Fibroblast of gingiva (primary cell): ENCODE data around the gene CRYBB1.

Experiments used
- DNase-seq: peaks from one replicate; pipeline ENCODE4 v3.0.0-alpha.2; 2011; ENCODE audit warnings: low read depth

CRYBB1 gene

DNA sequence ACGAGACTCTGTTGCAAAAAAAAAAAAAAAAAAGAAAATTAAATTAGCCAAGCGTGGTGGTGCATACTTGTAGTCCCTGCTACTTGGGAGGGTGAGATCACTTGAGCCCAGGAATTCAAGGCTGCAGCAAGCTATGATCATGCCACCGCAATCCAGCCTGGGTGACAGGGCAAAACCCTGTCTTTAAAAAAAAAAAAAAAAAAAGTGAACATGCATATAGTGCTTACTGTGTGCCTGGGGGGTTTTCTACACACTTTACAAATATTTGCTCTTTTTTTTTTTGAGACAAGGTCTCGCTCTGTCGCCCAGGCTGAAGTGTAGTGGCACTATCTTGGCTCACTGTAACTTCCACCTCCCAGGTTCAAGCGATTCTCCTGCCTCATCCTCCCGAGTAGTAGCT, 40.7 kb downstream of the CRYBB1 start:
- DNase-seq, result no peak

GRCh38 chr22:26576026-26576680, 41.7 kb downstream of the CRYBB1 start:
- DNase-seq, result no peak

DNA sequence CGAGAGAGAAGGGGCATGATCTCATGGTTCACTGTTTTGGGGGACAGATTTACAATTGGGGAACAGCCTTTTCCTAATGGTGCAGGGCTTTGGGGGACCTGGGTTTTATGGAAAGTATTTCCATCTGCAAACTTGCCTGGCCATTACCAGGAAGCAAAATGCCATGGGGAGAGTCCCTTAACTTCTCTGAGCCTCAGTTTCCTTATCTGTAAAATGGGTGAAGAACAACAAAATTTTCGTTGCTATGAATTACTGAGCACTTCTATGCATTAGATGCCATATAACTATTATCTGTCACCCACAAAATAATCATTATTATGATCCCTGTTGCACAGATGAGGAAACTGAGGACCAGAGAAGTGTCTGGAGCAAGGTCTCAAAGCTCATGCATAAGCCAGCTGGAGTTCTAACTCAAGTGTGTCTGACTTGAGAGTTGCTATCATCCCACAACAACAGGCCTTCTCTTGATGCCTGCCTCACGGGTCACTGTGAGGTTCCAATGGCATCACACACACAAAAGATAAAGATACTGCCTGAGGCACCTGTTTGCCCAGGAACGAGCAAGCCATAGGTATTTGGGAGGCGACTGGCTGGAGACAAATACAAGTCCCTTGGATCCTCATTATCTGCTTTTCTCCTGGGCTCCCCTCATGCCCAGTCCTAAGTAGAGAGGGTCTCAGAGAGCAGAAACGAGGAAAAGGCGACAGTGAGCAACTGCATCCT, 43.7 kb downstream of the CRYBB1 start:
- no peak for DNase-seq

DNA sequence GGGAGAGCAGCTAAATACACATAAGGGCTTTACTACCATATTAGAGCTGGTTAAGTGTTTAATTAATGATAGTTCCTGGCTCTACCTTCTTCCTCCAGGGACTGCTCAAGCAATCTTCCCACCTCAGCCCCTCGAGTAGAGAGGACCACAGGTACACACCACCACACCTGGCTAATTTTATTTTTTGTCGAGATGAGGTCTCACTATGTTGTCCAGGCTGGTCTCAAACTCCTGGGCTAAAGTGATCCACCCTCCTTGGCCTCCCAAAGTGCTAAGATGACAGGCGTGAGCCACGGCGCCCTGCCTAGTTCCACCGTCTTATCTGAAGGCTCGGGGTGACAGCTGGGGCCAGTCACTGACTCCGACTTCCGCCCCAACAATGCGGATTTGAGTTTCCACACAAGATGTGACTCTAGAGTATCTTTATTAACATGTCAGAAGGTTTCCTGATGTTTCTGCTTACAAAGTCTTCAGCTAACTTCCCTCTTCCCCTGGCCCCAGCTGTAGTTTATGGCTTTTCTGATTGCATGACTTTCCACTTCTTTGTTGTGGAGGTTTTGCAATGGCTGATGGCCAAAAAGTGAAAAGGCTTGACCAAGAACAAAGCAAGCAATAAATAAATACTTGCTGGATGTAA, 44.7 kb downstream of the CRYBB1 start:
- no peak for DNase-seq

- no peak for DNase-seq
Observed at GRCh38 chr22:26570864-26571525, 46.8 kb downstream of the CRYBB1 start.

DNA sequence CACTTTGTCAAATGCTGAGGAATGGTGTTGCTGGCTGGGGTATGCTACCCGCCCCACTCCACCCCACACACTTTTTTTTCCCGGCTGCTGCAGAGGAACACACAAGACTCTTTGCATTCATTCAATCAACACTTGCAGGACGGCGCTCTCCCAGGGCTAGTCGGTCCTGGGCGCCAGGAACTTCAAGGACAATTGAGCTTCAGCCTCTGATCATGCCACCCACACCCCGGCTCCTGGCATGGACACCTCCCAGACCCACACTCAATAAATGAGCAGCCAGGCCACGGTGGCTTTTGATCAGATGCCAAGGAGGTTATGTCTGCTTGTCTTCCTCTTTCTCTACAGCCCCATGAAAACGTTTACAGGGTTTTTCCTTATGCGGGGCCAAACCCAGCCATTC, 47.7 kb downstream of the CRYBB1 start:
- DNase-seq, result no peak

DNA sequence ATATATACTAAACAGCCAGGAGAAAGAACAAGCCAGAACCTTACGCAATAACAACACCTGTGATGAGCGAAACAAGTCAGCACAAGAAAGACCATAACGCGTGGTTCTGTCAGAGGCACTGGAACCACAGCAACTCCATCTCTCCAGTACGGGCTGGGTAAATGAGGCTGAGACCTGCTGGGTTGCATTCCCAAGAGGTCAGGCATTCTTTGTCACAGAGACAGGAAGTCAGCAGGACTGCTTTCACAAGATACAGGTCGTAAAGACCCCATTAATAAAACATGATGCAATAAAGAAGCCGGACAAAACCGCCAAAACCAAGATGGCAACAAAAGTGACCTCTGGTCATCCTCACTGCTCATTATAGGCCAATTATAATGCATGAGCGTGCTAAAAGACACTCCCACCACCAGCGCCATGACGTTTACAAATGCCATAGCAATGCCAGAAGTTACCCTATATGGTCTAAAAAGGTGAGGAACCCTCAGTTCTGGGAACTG, 49.6 kb downstream of the CRYBB1 start:
- no peak for DNase-seq

DNA sequence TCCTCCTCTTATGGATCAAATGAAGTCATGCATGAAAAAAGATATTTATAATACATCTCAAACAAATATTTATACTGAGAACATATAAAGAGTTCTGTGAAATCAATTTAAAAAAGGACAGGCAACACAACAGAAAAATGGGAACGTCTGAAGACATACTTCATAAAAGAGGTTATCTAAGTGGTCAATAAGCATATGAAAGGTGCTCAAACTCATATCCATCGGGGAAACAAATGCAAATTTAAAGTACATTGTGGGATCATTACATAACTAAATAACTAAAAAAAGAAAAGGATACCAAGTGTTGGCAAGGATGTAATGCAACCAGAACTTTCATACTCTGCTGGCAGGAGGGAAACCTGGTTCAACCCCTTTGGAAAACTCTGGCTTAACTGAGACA, 50.2 kb downstream of the CRYBB1 start:
- no peak for DNase-seq

DNA sequence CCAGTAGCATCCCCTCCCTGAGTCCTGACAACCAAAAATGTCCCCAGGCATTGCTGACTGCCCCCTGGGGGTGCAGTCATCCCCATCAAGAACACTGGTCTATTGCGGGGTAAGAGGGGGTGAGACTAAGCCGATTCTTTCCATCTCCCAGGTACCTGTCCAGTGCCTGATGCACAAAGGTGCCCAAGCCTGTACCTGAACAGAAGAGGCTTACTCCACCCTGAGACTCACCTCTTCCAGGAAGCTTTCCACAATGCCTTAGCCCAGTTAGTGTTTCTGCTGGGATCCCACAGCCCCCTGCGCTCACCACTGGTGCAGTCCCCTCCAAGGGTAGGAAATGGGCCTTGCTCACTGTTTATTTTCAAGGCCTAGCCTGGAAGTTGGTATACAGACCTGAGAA, 50.8 kb downstream of the CRYBB1 start:
- DNase-seq, result no peak

DNA sequence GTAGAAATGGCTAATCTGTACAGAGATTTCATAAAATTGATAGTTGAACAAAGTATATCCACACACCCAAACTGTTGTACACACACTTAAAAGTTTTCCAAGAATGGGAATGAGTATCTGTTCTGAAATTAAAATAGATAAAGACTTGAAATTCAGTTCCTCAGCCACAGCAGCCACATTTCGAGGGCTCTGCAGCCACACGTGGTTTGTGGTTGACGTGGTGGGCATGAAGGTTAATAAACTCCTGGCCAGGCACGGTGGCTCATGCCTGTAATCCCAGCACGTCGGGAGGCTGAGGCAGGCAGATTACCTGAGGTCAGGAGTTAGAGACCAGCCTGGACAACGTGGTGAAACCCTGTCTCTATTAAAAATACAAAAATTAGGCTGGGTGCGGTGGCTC, 51.9 kb downstream of the CRYBB1 start:
- DNase-seq, result no peak

GRCh38 chr22:26565181-26565580, 52.6 kb downstream of the CRYBB1 start:
- no peak for DNase-seq

DNA sequence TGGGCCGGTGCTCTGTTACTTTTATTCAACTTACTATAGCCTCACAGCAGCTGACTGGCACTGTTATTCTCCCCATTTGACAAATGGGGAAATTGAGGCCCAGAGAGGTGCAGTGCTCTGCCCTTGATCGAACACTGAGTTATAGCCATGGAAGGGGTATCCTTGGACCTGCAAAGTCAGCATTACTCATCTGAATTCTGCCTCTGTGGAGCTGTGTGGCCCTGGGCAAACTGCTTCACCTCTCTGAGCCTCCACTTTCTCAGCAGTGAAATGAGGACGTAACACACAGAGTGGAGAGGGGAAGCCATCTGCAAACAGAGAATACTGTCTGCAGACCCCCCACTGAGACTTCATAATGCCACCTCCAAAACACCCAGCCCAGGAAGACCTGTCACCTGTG, 53.2 kb downstream of the CRYBB1 start:
- no peak for DNase-seq

DNA sequence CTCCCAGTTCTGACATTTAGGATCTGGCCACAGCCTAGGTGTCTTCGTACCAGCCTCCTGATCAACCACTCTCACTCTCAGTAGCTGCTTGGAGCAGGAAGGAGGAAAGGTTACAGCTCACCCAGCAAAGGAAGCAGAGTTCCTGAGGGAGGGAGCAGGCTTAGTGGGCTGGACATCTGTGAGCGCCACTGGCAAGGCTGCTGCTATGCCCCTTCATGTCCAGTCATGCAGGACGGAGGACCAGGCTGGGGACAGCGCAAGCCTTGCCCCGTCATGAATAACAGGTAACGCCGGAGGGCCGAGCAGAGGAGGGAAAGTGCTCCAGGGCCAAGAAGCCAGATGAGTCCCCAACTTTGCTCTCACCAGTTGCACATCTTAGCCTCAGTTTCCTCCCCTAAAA, 53.6 kb downstream of the CRYBB1 start:
- DNase-seq, result no peak

DNA sequence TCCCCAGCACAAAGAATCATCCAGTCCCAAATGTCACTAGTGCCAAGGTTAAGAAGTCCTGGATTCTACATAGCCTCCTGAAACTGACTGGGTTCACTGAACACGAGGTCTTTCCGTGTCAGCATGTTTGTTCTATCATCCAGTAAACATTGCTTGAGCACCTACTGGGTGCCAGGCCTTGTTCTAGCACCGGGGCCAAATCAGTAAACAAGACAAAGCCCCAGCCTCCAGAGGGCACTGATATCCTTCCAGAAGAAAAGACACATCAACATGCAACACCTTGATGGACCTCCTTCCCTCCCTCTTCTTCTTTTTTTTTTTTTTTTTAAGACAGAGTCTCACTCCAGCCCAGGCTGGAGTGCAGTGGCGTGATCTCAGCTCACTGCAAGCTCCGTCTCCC, 54.8 kb downstream of the CRYBB1 start:
- DNase-seq, result no peak

GRCh38 chr22:26561756-26562417, 55.9 kb downstream of the CRYBB1 start:
- DNase-seq, result no peak

GRCh38 chr22:26559961-26560575, 57.8 kb downstream of the CRYBB1 start:
- DNase-seq, result no peak

DNA sequence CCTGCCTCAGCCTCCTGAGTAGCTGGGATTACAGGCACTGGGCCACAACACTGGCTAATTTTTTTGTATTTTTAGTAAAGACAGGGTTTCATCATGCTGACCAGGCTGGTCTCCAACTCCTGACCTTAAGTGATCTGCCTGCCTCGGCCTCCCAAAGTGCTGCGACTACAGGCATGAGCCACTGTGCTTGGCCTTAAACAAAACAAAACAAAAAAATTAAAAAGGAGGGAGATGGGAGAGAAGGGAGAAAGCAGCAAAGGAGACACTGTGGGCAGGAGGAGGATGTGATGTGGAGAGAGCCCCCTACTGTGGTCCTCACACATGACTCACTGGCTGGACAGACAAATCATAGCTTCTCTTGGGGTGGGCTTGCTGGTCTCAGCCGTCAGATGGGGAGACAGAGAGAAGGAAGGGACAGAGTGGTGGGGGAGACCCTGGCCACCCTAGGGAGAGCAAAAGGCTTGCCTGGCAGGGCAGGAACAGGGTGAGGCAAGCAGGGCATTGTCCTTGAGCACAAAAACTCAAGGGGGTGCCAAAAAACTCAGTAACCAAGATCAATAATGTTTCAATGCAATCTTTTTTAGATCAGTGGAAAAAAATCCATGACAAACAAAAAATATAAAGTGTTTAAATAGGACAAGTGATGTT, 59.5 kb downstream of the CRYBB1 start:
- DNase-seq, result peak; percentile 45

GRCh38 chr22:26556904-26557303, 60.9 kb downstream of the CRYBB1 start:
- no peak for DNase-seq

- no peak for DNase-seq
Observed at GRCh38 chr22:26555478-26555877, 62.3 kb downstream of the CRYBB1 start.

DNA sequence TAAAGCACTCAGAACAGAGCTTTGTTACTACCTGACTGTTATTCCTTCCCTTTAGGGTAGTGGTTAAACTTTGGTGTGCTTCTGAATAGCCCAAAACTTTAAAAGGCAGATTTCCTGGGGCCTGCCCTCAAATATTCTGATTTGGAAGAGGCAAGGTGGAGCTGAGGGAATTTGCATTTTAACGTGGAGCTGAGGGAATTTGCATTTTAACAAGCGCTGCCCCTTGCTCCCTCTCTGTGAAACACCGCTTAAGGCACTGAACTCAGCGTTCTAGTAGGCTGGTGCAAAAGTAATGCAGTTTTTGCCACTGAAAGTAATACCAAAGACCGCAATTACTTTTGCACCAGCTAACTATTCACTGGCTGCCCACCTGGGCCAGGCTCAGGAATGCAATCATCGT, 62.9 kb downstream of the CRYBB1 start:
- no peak for DNase-seq

DNA sequence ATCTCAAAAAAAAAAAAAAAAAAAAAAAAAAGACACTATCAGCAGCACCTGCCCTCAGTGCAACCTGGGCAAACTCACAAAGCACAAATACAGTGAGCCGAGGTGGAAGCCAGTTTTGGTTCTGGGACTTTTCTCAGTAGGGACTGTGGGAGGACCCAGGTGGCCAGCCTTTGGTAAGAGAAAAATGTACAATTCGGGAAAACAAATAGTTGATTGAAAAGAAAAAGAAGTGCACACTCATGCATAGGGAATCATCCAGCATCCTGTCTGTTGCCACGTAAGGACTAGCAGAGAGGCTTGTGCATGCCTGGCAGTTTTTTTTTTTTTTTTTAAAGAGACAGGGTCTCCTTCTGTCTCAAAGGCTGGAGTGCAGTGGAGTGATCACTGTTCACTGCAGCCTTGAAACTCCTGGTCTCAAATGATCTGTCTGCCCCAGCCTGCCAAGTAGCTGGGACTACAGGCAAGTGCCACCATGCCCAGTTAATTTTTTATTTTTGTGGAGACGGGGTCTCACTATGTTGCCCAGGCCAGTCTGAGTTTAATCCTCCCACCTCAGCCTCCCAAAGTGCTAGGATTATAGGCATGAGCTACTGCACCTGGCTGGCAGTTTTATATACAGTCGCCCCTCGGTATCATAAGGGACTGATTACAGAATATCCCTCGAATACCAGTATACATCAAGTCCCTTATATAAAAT, 64.6 kb downstream of the CRYBB1 start:
- peak; percentile 64 for DNase-seq
